ENCODE results near the gene IRF7.

IRF7 gene

GRCh38 chr11:612961-613300, 2.8 kb downstream of the IRF7 start:
- Histone ChIP-seq H4K20me1 (ENCODE audit: insufficient read depth, low read length) (no peaks in the 10 kb centered on the region), H3K4me2 (ENCODE audit: low read depth, low read length) (no peak overlapping the region), H3K27ac (ENCODE audit: low read length) (no peak overlapping the region), H3K4me1 (ENCODE audit: low read length) (peaks cover 13% of the 10 kb centered on the region; the same call in 1 of the 2 replicates), H3K36me3 (replicated peaks; ENCODE audit: insufficient read depth, low read length) (no peaks in the 10 kb centered on the region; the same call in 1 of the 2 replicates), H3K9me2 (replicated peaks; ENCODE audit: insufficient read depth, low read length) (no peaks in the 10 kb centered on the region), H3K79me2 (ENCODE audit: low read length) (peaks cover 16% of the 10 kb centered on the region; the same call in 1 of the 2 replicates), H3K9ac (ENCODE audit: low read length) (no peak overlapping the region), H3K9me3 (replicated peaks; ENCODE audit: insufficient read depth, low read length) (no peaks in the 10 kb centered on the region), H3K4me3 (ENCODE audit: low read length) (no peak overlapping the region), H2AFZ (ENCODE audit: low read length) (no peak overlapping the region), H3F3A (ENCODE audit: insufficient read depth, low read length) (peaks cover 11% of the 10 kb centered on the region), H3K27me3 (replicated peaks; ENCODE audit: insufficient read depth, low read length) (no peaks in the 10 kb centered on the region)
- DNase-seq: no peak
- no peak for TF ChIP-seq CTCF (IDR thresholded peaks at IDR 0.05; ENCODE audit: low read length)
- no peak for TF ChIP-seq EZH2phosphoT487 (IDR thresholded peaks at IDR 0.05; ENCODE audit: low read length)

- Histone ChIP-seq H3F3A (ENCODE audit: insufficient read depth, low read length) (peaks cover 11% of the 10 kb centered on the region), H3K79me2 (ENCODE audit: low read length) (peaks cover 16% of the 10 kb centered on the region; the same call in 1 of the 2 replicates), H3K4me2 (ENCODE audit: low read depth, low read length) (no peak overlapping the region), H4K20me1 (ENCODE audit: insufficient read depth, low read length) (no peaks in the 10 kb centered on the region), H3K27ac (ENCODE audit: low read length) (no peak overlapping the region), H3K9ac (ENCODE audit: low read length) (no peak overlapping the region), H3K4me3 (ENCODE audit: low read length) (no peak overlapping the region), H2AFZ (ENCODE audit: low read length) (no peak overlapping the region), H3K36me3 (replicated peaks; ENCODE audit: insufficient read depth, low read length) (no peaks in the 10 kb centered on the region; the same call in 1 of the 2 replicates), H3K27me3 (replicated peaks; ENCODE audit: insufficient read depth, low read length) (no peaks in the 10 kb centered on the region), H3K9me3 (replicated peaks; ENCODE audit: insufficient read depth, low read length) (no peaks in the 10 kb centered on the region), H3K9me2 (replicated peaks; ENCODE audit: insufficient read depth, low read length) (no peaks in the 10 kb centered on the region), H3K4me1 (ENCODE audit: low read length) (peaks cover 13% of the 10 kb centered on the region; the same call in 1 of the 2 replicates)
- DNase-seq: no peak
- TF ChIP-seq CTCF (IDR thresholded peaks at IDR 0.05; ENCODE audit: low read length) (0 out of 2 replicates have a peak, but pooled peaks have one; percentile 8), EZH2 (optimal IDR thresholded peaks at IDR 0.05; ENCODE audit: low read depth, low read length) (no peak), EZH2phosphoT487 (IDR thresholded peaks at IDR 0.05; ENCODE audit: low read length) (no peak)
These were observed 3.4 kb downstream of the IRF7 start for GRCh38 chr11:612201-612960.

GRCh38 chr11:611001-611996, 4.5 kb downstream of the IRF7 start:
- no peaks in the 10 kb centered on the region for H3K9me3 ChIP-seq (replicated peaks; ENCODE audit: insufficient read depth, low read length)
- no peak overlapping the region for H3K9ac ChIP-seq (ENCODE audit: low read length)
- peaks cover 10% of the 10 kb centered on the region; the same call in 1 of the 2 replicates for H3K4me1 ChIP-seq (ENCODE audit: low read length)
- H3K27me3 ChIP-seq (replicated peaks; ENCODE audit: insufficient read depth, low read length): no peaks in the 10 kb centered on the region
- H3K79me2 ChIP-seq (ENCODE audit: low read length): peaks cover 16% of the 10 kb centered on the region; the same call in 1 of the 2 replicates
- H3K9me2 ChIP-seq (replicated peaks; ENCODE audit: insufficient read depth, low read length): no peaks in the 10 kb centered on the region
- H4K20me1 ChIP-seq (ENCODE audit: insufficient read depth, low read length): no peaks in the 10 kb centered on the region
- no peak overlapping the region for H3K4me3 ChIP-seq (ENCODE audit: low read length)
- no peak overlapping the region for H3K4me2 ChIP-seq (ENCODE audit: low read depth, low read length)
- no peak overlapping the region for H3K27ac ChIP-seq (ENCODE audit: low read length)
- no peak for TF ChIP-seq EZH2 (optimal IDR thresholded peaks at IDR 0.05; ENCODE audit: low read depth, low read length)
- no peak for TF ChIP-seq EZH2phosphoT487 (IDR thresholded peaks at IDR 0.05; ENCODE audit: low read length)
- no peak overlapping the region for H2AFZ ChIP-seq (ENCODE audit: low read length)
- H3F3A ChIP-seq (ENCODE audit: insufficient read depth, low read length): peaks cover 8% of the 10 kb centered on the region
- H3K36me3 ChIP-seq (replicated peaks; ENCODE audit: insufficient read depth, low read length): peaks cover 7% of the 10 kb centered on the region; the same call in 1 of the 2 replicates
- no peak for DNase-seq
